NCI-H748 treated with DMSO at 0.1 percent for 48 hours (cell line): ENCODE data around the gene AMZ1.
"Not testable (repeated sequence)": the region's sequence is repeated elsewhere in the genome, so short reads cannot be mapped to it uniquely, and the experiment has no call there.

ENCODE experiments used
- DNase-seq: peaks from one replicate; lab custom pipeline; 2025; lab: John Stamatoyannopoulos, UW

Gene AMZ1

DNA sequence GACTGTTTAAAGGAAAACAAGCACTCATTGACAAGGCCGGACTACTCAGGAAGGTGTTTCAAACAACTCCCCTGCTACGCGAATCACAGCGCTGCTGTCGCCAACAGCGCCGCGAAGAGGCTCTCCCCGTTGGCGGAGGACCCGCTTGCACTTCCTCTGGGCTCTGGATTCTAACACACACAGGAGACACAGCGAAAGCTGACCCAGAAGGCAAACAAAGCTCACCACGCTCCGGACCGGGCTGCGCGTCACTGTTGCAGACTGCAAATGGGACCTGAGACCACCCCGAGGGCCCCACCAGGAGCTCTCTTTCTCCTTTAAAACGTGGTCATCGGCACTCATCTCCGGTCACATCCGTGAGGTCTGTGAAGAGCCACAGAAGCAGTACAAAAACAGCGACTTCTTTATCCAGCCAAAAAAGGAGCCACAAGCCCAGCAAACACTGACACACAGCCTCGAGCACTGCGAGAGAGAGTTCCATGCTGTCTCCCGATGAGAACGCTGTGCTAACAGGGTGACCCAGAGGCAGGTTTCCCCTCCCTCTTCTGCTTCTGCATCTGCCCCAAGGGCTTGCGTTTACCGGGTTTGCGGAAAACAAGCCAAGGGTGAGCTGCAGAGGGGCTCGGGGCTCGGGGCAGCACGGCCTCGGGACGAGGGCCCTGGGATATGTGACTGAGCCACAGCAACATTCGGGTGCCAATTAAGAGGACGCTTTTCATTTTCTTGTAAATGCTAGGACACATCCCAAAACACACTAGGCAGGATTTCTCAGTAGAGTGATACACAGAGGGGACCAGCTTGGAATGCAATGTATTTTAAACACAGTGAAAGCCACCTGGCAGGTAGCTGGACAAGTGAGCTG lies 41.3 kb downstream of the AMZ1 start:
- DNase-seq, result no peak

GRCh38 chr7:2729893-2730716 lies 42.1 kb downstream of the AMZ1 start:
- no peak for DNase-seq

DNA sequence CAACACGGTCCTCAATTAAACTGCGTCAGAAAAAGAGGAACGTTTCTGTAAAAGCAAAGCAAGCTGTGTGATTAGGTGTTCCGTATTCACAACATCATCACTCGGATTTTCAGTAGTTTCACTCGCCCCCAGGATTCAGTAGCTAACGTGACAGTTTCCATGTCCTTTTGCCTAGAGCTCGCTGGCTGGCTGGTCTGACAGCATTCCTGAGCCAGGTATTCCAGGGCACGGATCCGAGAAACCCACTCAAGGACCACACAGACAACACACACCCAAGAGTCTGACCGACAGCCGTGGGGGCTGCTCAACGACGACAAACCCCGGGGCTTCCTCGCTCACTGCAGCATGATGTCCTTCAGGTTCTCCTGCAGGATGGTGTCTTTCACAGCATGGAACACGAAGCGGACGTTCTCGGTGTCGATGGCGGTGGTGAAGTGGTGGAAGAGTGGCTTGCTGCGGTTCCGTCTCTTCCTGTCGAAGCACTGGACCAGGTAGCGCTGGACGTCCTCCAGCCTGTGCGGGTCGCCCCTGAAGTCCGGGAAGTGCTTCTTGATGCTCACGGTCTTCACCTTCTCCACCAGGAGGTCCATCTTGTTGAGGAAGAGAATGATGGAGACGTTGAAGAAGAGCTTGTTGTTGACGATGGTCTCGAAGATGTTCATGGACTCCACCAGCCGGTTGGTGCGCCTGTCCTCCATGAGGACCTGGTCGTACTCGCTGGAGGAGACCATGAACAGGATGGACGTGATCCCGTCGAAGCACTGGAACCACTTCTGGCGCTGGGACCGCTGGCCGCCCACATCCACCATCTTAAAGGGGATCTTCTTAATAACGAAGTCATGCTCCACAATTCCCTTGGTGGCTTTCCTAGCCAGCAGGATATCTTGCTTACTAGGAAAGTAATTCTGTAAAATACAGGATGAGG lies 43.1 kb downstream of the AMZ1 start:
- DNase-seq, result no peak

- no peak for DNase-seq
These were observed 44.4 kb downstream of the AMZ1 start for GRCh38 chr7:2732388-2732787.

DNA sequence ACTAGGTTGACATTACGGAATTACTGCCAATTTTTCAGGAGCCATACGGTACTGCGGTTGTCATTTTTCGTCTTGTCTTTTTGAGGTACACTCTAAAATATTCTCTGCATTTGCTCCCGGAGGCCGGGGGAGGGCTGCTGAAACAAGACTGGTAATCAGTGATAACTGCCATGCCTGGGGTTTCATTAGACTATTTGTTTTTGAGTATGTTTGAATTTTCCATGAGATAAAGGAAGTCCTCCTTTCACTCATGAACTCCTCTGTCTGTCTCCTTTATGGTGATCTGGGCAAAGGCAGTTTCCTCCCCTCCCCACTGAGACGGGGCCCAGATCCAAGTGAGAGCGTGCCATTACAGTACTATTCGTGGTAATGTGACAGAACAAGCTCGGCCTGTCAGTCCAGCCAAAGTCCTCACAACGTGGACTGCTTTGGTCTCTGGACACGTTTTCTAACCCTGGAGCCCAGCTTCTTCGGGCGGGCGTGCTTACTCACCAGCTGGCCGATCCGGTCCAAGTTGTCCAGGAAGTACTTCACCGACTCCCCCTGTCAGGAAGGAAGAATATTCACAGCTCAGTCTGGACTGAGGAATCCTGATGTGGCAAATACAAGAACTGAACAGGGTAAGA lies 45.1 kb downstream of the AMZ1 start:
- no peak for DNase-seq

- DNase-seq, result no peak
These were observed 46.2 kb downstream of the AMZ1 start for GRCh38 chr7:2734084-2734686.

DNA sequence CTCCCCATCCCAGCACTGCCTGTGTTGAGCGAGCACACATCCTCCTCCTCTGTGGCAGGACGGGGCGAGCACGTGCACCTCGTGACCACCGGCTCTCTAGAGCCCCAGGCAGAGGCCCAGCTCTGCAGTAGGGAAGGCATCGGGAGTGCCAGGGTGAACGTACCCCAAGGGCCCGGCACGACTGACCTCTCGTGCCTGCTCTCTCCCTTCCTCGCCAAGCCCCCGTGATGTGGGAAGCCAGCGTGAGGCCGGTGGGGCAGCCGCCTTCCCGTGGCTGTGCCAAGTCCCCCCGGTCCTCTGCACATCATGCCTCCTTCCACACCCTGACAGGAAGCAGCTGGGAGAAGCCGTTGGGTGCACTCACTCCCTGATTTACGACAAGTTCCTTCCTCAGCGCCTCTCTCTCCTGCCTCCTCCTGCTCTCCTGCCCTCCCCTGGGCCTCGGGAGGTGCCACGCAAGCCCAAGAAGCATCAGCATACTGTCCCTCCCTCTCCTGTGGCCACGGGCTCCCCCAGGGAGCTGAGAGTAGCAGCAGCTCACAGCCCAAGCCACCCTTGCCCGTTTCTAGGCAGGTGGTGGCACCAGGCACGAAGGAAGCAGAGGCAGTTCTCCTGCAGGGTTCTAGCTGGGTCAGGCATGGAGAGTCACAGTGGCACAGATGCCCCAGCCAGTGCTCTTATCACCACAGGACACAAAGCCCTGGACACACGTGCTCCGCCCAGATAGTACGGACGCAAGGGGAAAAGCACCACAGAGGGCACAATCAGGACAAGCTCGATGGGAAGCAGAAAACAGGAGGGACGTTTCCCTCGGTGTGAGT lies 47.0 kb downstream of the AMZ1 start:
- DNase-seq, result no peak

GRCh38 chr7:2735744-2736143 lies 47.7 kb downstream of the AMZ1 start:
- DNase-seq, result no peak

DNA sequence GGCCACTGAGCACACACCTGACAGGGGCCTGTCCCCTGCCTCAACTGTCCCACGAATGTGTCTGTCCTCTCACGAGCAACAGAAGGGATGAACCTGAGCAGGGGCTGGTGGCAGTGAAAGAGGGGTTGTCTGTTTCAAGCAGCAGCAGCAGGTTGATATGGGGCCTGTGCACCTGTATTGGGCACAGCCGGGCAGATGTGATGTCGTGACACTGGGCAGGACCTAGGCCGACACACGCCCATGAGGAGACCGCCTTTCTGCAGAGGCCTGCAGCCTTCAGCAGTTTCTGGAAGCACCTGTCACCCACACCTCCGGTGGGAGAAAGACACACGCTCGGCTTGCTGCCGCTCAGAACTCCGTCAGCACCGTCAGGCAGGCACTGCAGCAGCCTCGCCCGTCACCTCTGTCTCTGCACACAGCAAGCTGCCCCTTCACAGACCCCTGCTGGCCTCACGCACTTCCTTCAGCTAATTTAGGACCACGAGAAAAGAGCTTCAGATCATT lies 48.5 kb downstream of the AMZ1 start:
- DNase-seq, result no peak

GRCh38 chr7:2737005-2737743 lies 49.2 kb downstream of the AMZ1 start:
- DNase-seq, result not testable (repeated sequence)

GRCh38 chr7:2737771-2738540 lies 50.0 kb downstream of the AMZ1 start:
- DNase-seq, result no peak

DNA sequence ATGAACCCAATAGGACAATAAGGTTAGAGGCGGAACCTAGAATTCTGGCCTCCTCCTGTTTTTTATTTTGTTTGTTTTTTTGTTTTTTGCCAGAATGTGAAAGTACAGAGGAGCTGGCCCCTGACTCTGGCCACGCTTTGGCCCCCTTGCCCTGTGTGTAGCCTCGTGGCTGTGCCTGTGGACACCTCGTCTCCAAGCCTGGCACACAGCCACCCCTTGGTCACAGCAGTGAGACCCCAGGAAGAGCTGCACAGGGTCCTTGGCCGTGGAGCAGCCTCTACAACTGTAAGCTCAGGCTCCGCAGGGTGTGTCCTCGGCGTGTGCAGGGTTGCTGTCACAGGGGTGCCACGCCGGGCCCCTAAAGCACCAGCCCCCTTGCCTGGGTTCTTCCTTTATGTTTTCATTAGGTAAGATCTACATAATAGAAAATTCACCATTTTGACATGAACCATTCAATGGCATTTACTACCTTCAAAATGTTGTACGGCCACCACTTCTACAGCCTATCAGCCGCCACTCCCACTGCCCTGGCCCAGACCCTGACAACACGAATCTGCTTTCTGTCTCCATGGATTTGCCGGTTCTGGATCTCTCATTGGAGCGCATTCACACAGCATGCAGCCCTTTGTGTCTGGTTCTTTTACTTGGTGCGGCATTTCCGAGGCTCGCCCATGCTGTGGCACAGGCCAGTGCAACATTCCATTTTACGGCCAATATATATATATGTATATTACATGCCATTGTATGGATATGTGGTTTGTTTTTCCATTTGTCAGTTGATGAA lies 51.0 kb downstream of the AMZ1 start:
- DNase-seq, result no peak

DNA sequence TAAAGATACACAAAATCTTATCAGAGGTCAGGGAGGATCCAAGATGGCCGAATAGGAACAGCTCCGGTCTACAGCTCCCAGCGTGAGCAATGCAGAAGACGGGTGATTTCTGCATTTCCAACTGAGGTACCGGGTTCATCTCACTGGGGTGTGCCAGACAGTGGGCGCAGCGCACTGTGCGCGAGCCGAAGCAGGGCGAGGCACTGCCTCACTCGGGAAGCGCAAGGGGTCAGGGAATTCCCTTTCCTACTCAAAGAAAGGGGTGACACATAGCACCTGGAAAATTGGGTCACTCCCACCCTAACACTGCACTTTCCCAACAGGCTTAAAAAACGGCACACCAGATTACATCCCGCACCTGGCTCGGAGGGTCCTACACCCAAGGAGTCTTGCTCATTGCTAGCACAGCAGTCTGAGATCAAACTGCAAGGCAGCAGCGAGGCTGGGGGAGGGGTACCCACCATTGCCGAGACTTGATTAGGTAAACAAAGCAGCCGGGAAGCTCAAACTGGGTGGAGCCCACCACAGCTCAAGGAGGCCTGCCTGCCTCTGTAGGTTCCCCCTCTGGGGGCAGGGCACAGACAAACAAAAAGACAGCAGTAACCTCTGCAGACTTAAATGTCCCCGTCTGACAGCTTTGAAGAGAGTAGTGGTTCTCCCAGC lies 55.7 kb downstream of the AMZ1 start:
- DNase-seq, result not testable (repeated sequence)

GRCh38 chr7:2748684-2749083 lies 60.7 kb downstream of the AMZ1 start:
- DNase-seq, result not testable (repeated sequence)

- no peak for DNase-seq
These were observed 62.0 kb downstream of the AMZ1 start for GRCh38 chr7:2750004-2750407.

DNA sequence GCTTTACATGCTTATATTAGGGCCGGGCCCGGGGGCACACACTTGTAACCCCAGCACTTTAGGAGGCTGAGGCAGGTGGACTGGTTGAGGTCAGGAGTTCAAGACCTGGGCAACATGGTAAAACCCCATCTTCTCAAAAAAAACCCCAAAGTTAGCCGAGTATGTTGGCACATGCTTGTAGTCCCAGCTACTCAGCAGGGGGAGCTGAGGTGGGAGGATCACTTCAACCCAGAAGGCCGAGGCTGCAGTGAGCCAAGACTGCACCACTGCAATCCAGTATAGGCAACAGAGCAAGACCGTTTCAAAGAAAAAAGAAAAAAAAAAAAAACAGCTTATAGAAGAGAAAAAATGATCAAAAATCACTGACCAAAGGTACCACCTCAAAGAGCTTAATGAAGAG lies 63.1 kb downstream of the AMZ1 start:
- DNase-seq, result no peak

DNA sequence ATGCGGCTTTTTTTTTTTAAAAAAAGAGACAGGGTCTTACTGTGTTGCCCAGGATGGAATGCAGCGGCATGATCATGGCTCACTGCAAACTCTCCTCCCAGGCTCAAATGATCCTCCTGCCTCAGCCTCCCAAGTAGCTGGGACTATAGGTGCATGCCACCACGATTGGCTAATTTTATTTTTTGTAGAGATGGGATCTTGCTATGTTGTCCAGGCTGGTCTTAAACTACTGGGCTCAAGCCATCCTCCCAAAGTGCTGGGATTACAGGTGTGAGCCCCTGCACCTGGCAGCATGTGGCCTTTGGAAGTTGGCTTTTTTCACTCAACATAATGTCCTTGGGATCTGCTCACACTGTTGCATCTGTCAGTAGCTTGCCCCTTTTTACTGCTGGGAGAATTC lies 65.1 kb downstream of the AMZ1 start:
- DNase-seq, result no peak
